HG03045 (cell line): ENCODE results near the gene PLCD1.

Experiments
- ATAC-seq: cut with Tn5 transposase; IDR thresholded peaks from one replicate; pipeline ENCODE4 v1.9.1; 2021; ENCODE audit warnings: mild to moderate bottlenecking, moderate library complexity; ENCODE audit not compliant: unreplicated experiment

PLCD1 gene

GRCh38 chr3:38017445-38018295, 11.8 kb downstream of the PLCD1 start:
- no peak for ATAC-seq

GRCh38 chr3:38016847-38017444, 12.5 kb downstream of the PLCD1 start:
- no peak for ATAC-seq

- ATAC-seq, result no peak
These were observed 13.0 kb downstream of the PLCD1 start for GRCh38 chr3:38016410-38016809.

- no peak for ATAC-seq
These were observed 13.5 kb downstream of the PLCD1 start for GRCh38 chr3:38015984-38016383.

- no peak for ATAC-seq
These were observed 14.0 kb downstream of the PLCD1 start for GRCh38 chr3:38015485-38015884.

GRCh38 chr3:38011111-38011510, 18.3 kb downstream of the PLCD1 start:
- ATAC-seq, result no peak

GRCh38 chr3:38009807-38010591, 19.4 kb downstream of the PLCD1 start:
- ATAC-seq, result no peak

GRCh38 chr3:38008971-38009580, 20.4 kb downstream of the PLCD1 start:
- no peak for ATAC-seq

- no peak for ATAC-seq
These were observed 21.2 kb downstream of the PLCD1 start for GRCh38 chr3:38008191-38008701.

GRCh38 chr3:38007754-38008090, 21.7 kb downstream of the PLCD1 start:
- no peak for ATAC-seq

- no peak for ATAC-seq
These were observed 22.9 kb downstream of the PLCD1 start for GRCh38 chr3:38006445-38006995.

- no peak for ATAC-seq
These were observed 23.4 kb downstream of the PLCD1 start for GRCh38 chr3:38006031-38006430.

- no peak for ATAC-seq
These were observed 24.1 kb downstream of the PLCD1 start for GRCh38 chr3:38005076-38006020.

GRCh38 chr3:38004415-38005075, 24.9 kb downstream of the PLCD1 start:
- ATAC-seq, result no peak

GRCh38 chr3:38003817-38004414, 25.5 kb downstream of the PLCD1 start:
- ATAC-seq, result no peak

GRCh38 chr3:38003371-38003816, 26.0 kb downstream of the PLCD1 start:
- no peak for ATAC-seq

GRCh38 chr3:38002940-38003339, 26.5 kb downstream of the PLCD1 start:
- ATAC-seq, result no peak

GRCh38 chr3:38002291-38002876, 27.1 kb downstream of the PLCD1 start:
- no peak for ATAC-seq
